HG03520 (cell line): ENCODE measurements around the gene LINC01488.

Experiments
- ATAC-seq: cut with Tn5 transposase; IDR thresholded peaks from one replicate; pipeline ENCODE4 v1.9.1; 2021; ENCODE audit warnings: mild to moderate bottlenecking, moderate library complexity; ENCODE audit not compliant: unreplicated experiment

Gene LINC01488

GRCh38 chr11:69524991-69525411, 43.5 kb downstream of the LINC01488 start:
- ATAC-seq, result no peak

GRCh38 chr11:69525516-69526452, 44.3 kb downstream of the LINC01488 start:
- no peak for ATAC-seq

GRCh38 chr11:69526453-69526810, 45.0 kb downstream of the LINC01488 start:
- no peak for ATAC-seq

- no peak for ATAC-seq
These were observed 47.5 kb downstream of the LINC01488 start for GRCh38 chr11:69529001-69529400.

GRCh38 chr11:69530278-69531070, 49.0 kb downstream of the LINC01488 start:
- ATAC-seq, result no peak

- ATAC-seq, result no peak
These were observed 49.7 kb downstream of the LINC01488 start for GRCh38 chr11:69531071-69531716.

GRCh38 chr11:69531717-69532088, 50.2 kb downstream of the LINC01488 start:
- no peak for ATAC-seq

GRCh38 chr11:69533296-69534165, 52.1 kb downstream of the LINC01488 start:
- ATAC-seq, result no peak

- ATAC-seq, result no peak
These were observed 52.7 kb downstream of the LINC01488 start for GRCh38 chr11:69534166-69534530.

GRCh38 chr11:69535908-69536307, 54.4 kb downstream of the LINC01488 start:
- ATAC-seq, result no peak

GRCh38 chr11:69536406-69536805, 54.9 kb downstream of the LINC01488 start:
- no peak for ATAC-seq

GRCh38 chr11:69537126-69537525, 55.7 kb downstream of the LINC01488 start:
- no peak for ATAC-seq

GRCh38 chr11:69537855-69538640, 56.6 kb downstream of the LINC01488 start:
- no peak for ATAC-seq

- ATAC-seq, result no peak
These were observed 57.4 kb downstream of the LINC01488 start for GRCh38 chr11:69538854-69539253.

- no peak for ATAC-seq
These were observed 58.1 kb downstream of the LINC01488 start for GRCh38 chr11:69539416-69540117.

- no peak for ATAC-seq
These were observed 58.9 kb downstream of the LINC01488 start for GRCh38 chr11:69540118-69541000.

- ATAC-seq, result no peak
These were observed 59.5 kb downstream of the LINC01488 start for GRCh38 chr11:69541001-69541285.
